ENCODE results near the gene MKS1. TPM values are rescaled to one million over a fixed set of nuclear protein-coding genes. Genes with fewer than 3 reads are reported as not detected.

Gene MKS1
- total RNA-seq, 1 donor from 2014 or later, result 27.8 TPM

DNA sequence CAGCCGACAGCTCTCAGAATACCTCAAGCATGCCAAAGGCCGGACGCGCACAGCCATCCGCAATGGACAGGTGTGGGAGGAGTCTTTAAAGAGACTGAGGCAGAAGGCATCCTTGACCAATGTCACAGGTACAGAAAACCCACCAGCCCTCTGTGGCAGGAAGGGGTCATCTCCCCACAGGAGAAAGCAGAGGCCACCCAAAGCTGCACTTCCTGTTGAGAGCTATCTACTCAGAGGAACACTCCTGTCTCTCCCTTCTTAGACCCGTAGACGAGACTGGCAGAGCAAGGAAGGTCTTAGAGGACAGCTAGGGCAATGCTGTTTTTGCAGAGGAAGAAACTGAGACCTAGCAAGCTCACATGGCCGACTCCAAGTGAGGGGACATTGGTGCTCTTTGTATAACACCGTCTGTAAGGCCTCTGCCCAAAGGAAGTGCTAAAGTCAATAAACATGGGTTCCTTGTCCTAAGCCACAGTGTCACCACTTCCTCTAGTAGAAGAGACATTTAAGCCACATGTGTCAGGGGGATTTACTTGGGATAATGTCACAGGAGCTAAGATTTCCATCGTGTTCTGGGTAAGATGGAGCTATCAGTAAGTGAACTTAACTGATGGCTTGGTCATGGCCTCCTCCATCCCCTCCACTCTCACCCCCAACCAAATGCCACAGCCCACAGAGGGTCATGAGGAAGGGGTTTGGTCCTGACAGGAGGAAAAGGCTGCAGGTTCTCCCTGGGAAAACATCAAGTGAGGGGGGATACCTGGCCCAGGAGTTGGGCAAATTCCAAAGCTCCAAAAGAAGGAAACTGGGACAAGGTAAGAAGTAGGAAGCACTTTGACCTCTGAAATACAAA, 28.7 kb upstream of the MKS1 start:
- Mint-ChIP-seq H3K4me1 (ENCODE audit: unreplicated experiment) (peaks cover 13% of the 10 kb centered on the region), H3K36me3 (ENCODE audit: low read depth, unreplicated experiment) (no peaks in the 10 kb centered on the region), H3K4me3 (ENCODE audit: unreplicated experiment) (no peak overlapping the region), H3K27me3 (ENCODE audit: unreplicated experiment) (peaks cover 21% of the 10 kb centered on the region), H3K9me3 (ENCODE audit: unreplicated experiment) (no peaks in the 10 kb centered on the region), H3K27ac (ENCODE audit: unreplicated experiment) (no peak overlapping the region)
- DNase-seq (ENCODE audit: low spot score), result no peak
- no peak for TF ChIP-seq CTCF (IDR thresholded peaks at IDR 0.05; ENCODE audit: unreplicated experiment)

GRCh38 chr17:58246781-58247180, 27.7 kb upstream of the MKS1 start:
- Mint-ChIP-seq H3K36me3 (ENCODE audit: low read depth, unreplicated experiment) (no peaks in the 10 kb centered on the region), H3K9me3 (ENCODE audit: unreplicated experiment) (no peaks in the 10 kb centered on the region), H3K4me1 (ENCODE audit: unreplicated experiment) (peaks cover 13% of the 10 kb centered on the region), H3K27ac (ENCODE audit: unreplicated experiment) (no peak overlapping the region), H3K27me3 (ENCODE audit: unreplicated experiment) (peaks cover 20% of the 10 kb centered on the region), H3K4me3 (ENCODE audit: unreplicated experiment) (no peak overlapping the region)
- no peak for TF ChIP-seq CTCF (IDR thresholded peaks at IDR 0.05; ENCODE audit: unreplicated experiment)
- no peak for DNase-seq (ENCODE audit: low spot score)

GRCh38 chr17:58246104-58246740, 27.2 kb upstream of the MKS1 start:
- no peak for TF ChIP-seq CTCF (IDR thresholded peaks at IDR 0.05; ENCODE audit: unreplicated experiment)
- no peak for DNase-seq (ENCODE audit: low spot score)
- H3K27me3 Mint-ChIP-seq (ENCODE audit: unreplicated experiment), result peaks cover 19% of the 10 kb centered on the region
- no peak overlapping the region for H3K4me3 Mint-ChIP-seq (ENCODE audit: unreplicated experiment)
- no peak overlapping the region for H3K27ac Mint-ChIP-seq (ENCODE audit: unreplicated experiment)
- H3K36me3 Mint-ChIP-seq (ENCODE audit: low read depth, unreplicated experiment), result no peaks in the 10 kb centered on the region
- peaks cover 13% of the 10 kb centered on the region for H3K4me1 Mint-ChIP-seq (ENCODE audit: unreplicated experiment)
- H3K9me3 Mint-ChIP-seq (ENCODE audit: unreplicated experiment), result no peaks in the 10 kb centered on the region

DNA sequence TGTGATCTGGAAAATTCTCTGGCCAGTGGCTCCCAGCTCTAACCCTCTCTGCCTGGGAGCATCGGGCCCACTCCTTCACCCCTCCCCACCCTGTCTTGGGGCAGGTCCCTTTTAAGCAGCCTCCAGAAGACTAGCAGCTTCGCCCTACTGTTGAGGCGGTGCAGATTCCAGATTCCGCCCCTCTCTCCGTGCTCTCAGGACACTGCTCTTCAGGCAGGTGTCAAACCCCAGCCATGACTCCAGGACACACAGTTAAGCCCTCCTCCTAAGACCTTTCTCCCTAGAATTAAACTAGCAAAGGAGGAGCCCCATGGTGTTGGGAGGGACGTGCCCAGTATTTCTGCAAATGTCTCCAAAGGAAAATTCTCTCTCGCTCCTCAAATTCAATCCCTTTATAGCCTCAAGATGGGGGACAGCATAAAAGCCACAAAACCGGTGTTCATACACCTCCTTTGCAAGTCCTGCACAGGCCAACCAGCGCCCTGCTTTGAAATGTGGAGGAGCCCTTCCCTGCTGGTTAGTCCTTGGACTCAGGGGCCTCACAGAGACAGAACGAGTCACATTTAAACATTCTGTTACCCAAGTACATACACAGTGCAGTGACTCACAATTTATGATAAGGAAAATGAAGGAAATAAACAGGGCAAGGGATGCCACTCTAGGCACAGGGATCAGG, 26.5 kb upstream of the MKS1 start:
- peaks cover 13% of the 10 kb centered on the region for H3K4me1 Mint-ChIP-seq (ENCODE audit: unreplicated experiment)
- DNase-seq (ENCODE audit: low spot score), result no peak
- peak overlapping the region; percentile 19 for H3K27ac Mint-ChIP-seq (ENCODE audit: unreplicated experiment)
- no peak overlapping the region for H3K4me3 Mint-ChIP-seq (ENCODE audit: unreplicated experiment)
- no peak for TF ChIP-seq CTCF (IDR thresholded peaks at IDR 0.05; ENCODE audit: unreplicated experiment)
- H3K27me3 Mint-ChIP-seq (ENCODE audit: unreplicated experiment), result peaks cover 19% of the 10 kb centered on the region
- no peaks in the 10 kb centered on the region for H3K9me3 Mint-ChIP-seq (ENCODE audit: unreplicated experiment)
- no peaks in the 10 kb centered on the region for H3K36me3 Mint-ChIP-seq (ENCODE audit: low read depth, unreplicated experiment)

Measured in endothelial cell (in vitro differentiated cells).